ENCODE data around the gene MRPL3. TPM values are rescaled to one million over a fixed set of nuclear protein-coding genes. Genes with fewer than 3 reads are reported as not detected.
A peak's percentile ranks its signal among the peaks of the same experiment; 100 is the strongest.
"Not testable (repeated sequence)": the region's sequence is repeated elsewhere in the genome, so short reads cannot be mapped to it uniquely, and the experiment has no call there.

MRPL3 gene
- total RNA-seq, 1 donor from 2014 or later: 175 TPM

DNA sequence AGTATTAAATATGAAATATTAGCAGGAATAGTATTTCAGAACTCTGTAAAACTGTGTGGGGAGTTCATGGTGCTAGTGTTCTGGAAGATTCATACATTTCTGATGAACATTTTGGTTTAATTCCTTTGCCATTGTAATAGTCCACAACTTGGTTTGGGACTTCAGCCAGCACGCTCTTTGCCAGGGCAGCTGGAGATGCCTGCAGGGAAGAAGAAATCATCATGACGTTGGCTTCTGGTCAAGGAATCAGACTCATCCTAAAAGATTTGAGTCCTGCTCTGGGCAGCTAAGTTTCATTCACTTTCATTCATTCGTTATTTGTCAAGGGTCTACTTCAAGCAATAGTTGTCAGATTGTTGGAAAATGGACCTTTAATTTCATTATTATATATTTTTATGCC lies 32.4 kb upstream of the MRPL3 start:
- no peak for DNase-seq
- H3K9me3 Mint-ChIP-seq: no peaks in the 10 kb centered on the region
- H3K36me3 Mint-ChIP-seq (ENCODE audit: low read depth): no peaks in the 10 kb centered on the region
- intact Hi-C loops (cut with micrococcal nuclease): no loop called here
- no peaks in the 10 kb centered on the region for H3K4me1 Mint-ChIP-seq
- no peak overlapping the region for H3K4me3 Mint-ChIP-seq
- H3K27me3 Mint-ChIP-seq: peaks cover 28% of the 10 kb centered on the region
- H3K27ac Mint-ChIP-seq: no peak overlapping the region

DNA sequence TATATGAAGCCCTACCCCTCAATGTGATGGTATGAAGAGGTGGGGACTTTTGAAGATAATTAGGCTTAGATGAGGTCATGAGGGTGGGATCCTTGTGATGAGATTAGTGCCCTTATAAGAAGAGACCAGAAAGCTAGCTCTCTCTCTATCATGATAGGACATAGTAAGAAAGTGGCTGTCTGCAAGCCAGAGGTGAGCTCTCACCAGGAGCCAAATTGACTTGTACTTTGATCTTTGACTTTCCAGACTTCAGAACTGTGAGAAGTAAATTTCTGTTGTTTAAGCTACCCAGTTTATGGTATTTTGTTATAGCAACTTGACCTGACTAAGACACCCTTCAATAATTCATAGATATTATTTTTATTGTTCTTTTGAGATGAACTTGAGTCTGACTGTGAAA lies 29.9 kb upstream of the MRPL3 start:
- Mint-ChIP-seq H3K27ac (no peak overlapping the region), H3K4me1 (no peaks in the 10 kb centered on the region), H3K36me3 (ENCODE audit: low read depth) (no peaks in the 10 kb centered on the region), H3K27me3 (peaks cover 39% of the 10 kb centered on the region), H3K9me3 (no peaks in the 10 kb centered on the region), H3K4me3 (no peak overlapping the region)
- DNase-seq: no peak
- intact Hi-C loops (cut with micrococcal nuclease): no loop called here

DNA sequence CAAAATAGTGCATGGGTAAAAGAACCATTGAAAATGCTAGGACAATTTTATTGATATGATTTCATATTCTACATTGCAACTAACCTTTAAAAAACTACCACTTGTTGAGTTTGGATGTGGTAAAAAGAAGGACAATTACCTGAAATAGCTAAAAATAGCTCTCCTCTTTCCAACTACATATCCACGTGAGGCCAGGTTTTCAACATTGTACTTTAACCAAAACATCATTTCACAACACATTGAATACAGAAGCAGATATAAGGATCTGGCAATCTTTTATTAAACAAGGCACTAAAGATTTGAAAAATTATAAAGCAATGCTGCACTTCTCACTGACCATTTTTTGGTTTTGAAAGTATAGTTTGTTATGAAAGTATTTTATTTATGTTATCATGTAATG lies 28.1 kb upstream of the MRPL3 start:
- H3K4me1 Mint-ChIP-seq: no peaks in the 10 kb centered on the region
- no peak overlapping the region for H3K27ac Mint-ChIP-seq
- DNase-seq: no peak
- peaks cover 43% of the 10 kb centered on the region for H3K27me3 Mint-ChIP-seq
- H3K4me3 Mint-ChIP-seq: no peak overlapping the region
- no peaks in the 10 kb centered on the region for H3K9me3 Mint-ChIP-seq
- H3K36me3 Mint-ChIP-seq (ENCODE audit: low read depth): no peaks in the 10 kb centered on the region
- intact Hi-C loops (cut with micrococcal nuclease): no loop called here

DNA sequence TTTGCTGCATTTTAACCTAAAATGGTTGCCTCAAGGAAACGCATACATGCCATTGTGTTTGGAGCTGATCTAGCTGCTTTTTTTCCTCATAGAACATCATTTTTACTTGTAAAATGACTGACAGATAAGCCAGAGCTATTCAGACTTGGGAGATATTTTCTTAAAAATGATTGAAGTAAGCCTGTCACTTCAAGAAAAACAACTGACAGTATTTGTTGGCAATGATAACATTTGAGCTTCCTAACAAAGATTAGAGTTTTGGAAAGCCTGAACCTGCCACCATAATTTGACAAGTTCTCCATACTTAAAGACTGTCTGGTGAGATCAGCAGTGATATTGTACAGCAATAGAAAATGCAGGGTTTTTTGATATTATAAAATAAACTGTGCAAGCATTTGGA lies 27.6 kb upstream of the MRPL3 start:
- Mint-ChIP-seq H3K4me3 (no peak overlapping the region), H3K36me3 (ENCODE audit: low read depth) (no peaks in the 10 kb centered on the region), H3K9me3 (no peaks in the 10 kb centered on the region), H3K27me3 (peaks cover 43% of the 10 kb centered on the region), H3K27ac (no peak overlapping the region), H3K4me1 (no peaks in the 10 kb centered on the region)
- DNase-seq: no peak
- intact Hi-C loops (cut with micrococcal nuclease): no loop called here

DNA sequence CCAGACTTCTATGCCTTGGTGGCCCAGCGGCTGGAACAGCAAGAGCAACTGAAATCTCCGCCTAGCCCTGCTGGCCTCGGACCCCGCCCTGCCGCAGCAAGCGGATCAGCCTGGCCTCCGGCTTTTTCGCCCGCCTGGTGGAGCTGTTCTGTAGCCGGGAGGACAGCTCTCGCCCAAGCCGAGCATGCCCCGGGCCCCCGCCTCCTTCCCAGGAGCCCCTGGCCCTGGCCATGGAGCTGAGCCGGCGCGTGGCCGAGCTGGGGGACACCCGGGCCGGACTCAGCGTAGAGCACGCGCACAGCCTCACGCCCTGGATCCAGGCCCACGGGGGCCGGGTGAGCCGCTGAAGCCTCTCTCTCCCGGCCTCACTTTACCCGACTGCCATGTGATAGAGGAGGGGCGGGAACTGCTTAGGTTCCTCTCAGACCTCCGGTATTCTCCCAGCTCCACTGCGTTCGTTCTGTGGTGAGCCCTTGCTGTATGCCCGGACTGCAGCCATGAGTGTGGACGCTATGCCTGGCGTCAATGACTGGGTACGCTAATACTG lies 24.1 kb upstream of the MRPL3 start:
- intact Hi-C loops (cut with micrococcal nuclease): no loop called here
- Mint-ChIP-seq H3K9me3 (no peaks in the 10 kb centered on the region), H3K4me1 (no peaks in the 10 kb centered on the region), H3K27ac (no peak overlapping the region), H3K36me3 (ENCODE audit: low read depth) (no peaks in the 10 kb centered on the region), H3K4me3 (no peak overlapping the region), H3K27me3 (peaks cover 36% of the 10 kb centered on the region)
- DNase-seq: peak; percentile 65

DNA sequence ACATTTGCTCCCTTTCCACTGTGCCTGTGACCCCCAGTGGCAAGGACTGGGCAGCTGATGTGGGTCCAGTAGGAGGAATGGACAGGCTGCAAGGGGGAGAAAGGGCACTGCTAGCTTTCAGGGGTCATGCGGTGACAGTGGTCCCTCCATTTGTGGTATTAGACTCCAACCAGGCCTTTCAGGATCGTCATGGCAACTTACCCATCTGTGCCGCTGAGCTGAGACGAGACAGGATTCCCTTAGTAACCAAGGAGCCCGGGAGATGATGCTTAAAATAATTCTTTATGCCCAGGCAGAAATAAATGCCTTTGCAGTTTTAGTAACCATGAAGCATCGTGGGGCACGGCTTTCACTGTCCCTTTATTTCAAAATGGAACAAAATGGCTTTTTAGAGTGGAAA lies 15.9 kb upstream of the MRPL3 start:
- intact Hi-C loops (cut with micrococcal nuclease): no loop called here
- DNase-seq: no peak
- no peak overlapping the region for H3K4me3 Mint-ChIP-seq
- H3K36me3 Mint-ChIP-seq (ENCODE audit: low read depth): no peaks in the 10 kb centered on the region
- peaks cover 5% of the 10 kb centered on the region for H3K27me3 Mint-ChIP-seq
- no peaks in the 10 kb centered on the region for H3K4me1 Mint-ChIP-seq
- H3K9me3 Mint-ChIP-seq: no peaks in the 10 kb centered on the region
- no peak overlapping the region for H3K27ac Mint-ChIP-seq

DNA sequence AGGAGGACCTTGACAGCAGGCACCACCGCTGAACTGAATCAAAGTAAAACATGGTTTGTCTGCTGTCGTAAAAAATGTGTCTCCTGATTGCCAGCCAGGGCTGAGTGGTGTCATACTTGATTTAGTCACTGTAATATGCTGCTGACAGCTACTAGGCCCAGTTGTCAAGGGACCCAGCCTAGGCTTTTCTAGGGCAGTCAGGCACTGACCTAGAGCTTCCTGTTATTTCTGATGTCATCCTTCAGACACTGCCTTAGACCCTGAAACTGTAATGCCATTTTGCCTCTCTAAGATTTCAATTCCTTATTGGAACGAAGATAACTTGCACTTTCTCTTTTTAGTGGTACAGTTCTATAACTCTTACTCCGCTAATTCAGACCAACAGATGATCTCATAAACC lies 2.6 kb upstream of the MRPL3 start:
- intact Hi-C loops (cut with micrococcal nuclease): no loop called here
- Mint-ChIP-seq H3K36me3 (ENCODE audit: low read depth) (peaks cover 17% of the 10 kb centered on the region), H3K27ac (no peak overlapping the region), H3K27me3 (peaks cover 2% of the 10 kb centered on the region), H3K9me3 (peaks cover 4% of the 10 kb centered on the region), H3K4me1 (peaks cover 18% of the 10 kb centered on the region), H3K4me3 (no peak overlapping the region)
- no peak for DNase-seq

DNA sequence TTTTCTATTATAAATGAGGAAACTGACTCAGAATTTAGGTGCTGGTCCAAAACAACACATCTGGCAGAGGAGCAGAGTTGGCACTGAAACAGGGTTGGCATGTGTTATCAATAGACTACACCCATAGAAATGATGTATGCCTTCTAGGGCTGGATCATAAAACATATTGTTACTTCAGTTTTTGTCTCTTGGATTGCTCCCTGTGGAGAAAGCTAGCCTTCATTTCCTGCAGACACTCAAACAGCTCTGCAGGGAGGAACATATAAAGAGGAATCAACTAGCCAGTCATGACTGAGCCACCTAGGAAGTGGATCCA lies 507 bp upstream of the MRPL3 start:
- Mint-ChIP-seq H3K27ac (peak overlapping the region; percentile 14), H3K9me3 (peaks cover 4% of the 10 kb centered on the region), H3K36me3 (ENCODE audit: low read depth) (peaks cover 33% of the 10 kb centered on the region), H3K4me1 (peaks cover 30% of the 10 kb centered on the region), H3K4me3 (peak overlapping the region; percentile 100), H3K27me3 (peaks cover 2% of the 10 kb centered on the region)
- intact Hi-C loops (cut with micrococcal nuclease): loop anchor here (1.0 kb wide), 1 partner anchor 122 kb away; the partner anchor contains the start of gene NUDT16
- peak; percentile 60 for DNase-seq

DNA sequence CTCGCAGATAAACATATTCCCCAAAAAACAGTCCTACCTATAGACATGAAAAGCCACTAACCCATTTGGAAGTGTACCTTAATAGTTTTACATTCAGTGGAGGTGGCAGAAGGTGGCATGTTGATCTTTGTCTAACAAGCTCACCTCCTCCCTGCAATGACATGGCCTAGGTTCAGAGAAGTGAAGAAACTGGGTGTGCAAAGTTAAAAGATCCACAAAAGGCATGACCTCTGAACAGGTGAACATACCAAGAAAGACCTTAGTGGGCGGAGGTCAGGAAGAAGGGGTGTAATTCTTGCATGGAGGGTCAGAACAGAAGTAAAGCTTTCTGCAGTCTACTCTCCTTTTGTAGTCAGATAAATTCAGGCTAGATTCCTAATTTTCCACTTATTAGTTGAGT lies 822 bp downstream of the MRPL3 start:
- DNase-seq: peak; percentile 58
- peaks cover 30% of the 10 kb centered on the region for H3K4me1 Mint-ChIP-seq

DNA sequence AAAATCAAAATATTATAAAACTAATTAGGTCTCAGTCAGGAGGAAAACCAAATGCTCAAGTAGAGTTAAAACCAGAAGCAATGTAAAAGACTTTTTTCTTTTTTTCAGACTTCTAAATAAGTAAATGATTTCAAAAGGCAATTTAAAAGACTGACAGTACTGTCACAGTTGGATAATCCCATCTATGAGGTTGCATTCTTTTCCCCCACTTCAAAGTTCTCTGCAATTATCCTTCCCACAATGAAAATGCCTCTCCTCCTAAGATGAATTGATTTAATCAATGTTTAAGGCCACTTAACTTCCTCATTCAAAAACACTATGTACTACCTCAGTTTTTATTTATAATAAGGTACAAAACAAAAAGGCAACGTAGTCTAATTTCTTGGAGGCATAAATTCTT lies 8.1 kb downstream of the MRPL3 start:
- intact Hi-C loops (cut with micrococcal nuclease): no loop called here
- Mint-ChIP-seq H3K4me3 (no peak overlapping the region), H3K27me3 (no peaks in the 10 kb centered on the region), H3K27ac (no peak overlapping the region), H3K36me3 (ENCODE audit: low read depth) (peaks cover 57% of the 10 kb centered on the region), H3K4me1 (peaks cover 13% of the 10 kb centered on the region), H3K9me3 (no peaks in the 10 kb centered on the region)
- DNase-seq: no peak

More for the DNA sequence above, 822 bp downstream of the MRPL3 start:
- Mint-ChIP-seq H3K36me3 (ENCODE audit: low read depth) (peaks cover 44% of the 10 kb centered on the region), H3K9me3 (peaks cover 4% of the 10 kb centered on the region), H3K4me3 (peak overlapping the region; percentile 100), H3K27ac (peak overlapping the region; percentile 98), H3K27me3 (no peaks in the 10 kb centered on the region)
- intact Hi-C loops (cut with micrococcal nuclease): loop anchor here (1.0 kb wide), 2 partner anchors 476 to 756 kb away; partner anchors contain the start of genes ASTE1, NEK11 and PIK3R4

DNA sequence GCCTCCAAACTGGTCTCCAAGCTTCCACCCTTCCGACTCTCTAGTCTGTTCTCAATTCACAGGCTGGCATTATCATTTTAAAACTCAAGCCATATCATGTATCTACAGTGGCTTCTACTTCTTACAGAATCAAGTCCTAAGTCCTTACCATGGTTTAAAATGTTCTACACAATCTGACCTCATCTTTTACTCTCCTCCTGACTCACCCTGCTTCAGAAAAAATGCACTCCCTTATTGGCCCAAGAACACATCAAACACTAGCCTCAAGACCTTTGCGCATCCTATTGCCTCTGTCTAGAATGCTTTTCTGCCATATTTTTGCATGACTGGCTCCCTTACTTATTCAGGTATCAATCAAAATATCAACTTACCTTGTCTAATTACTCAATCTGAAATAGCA lies 11.0 kb downstream of the MRPL3 start:
- Mint-ChIP-seq H3K36me3 (ENCODE audit: low read depth) (peaks cover 49% of the 10 kb centered on the region), H3K27ac (no peak overlapping the region), H3K4me3 (no peak overlapping the region), H3K4me1 (peaks cover 10% of the 10 kb centered on the region), H3K27me3 (no peaks in the 10 kb centered on the region), H3K9me3 (no peaks in the 10 kb centered on the region)
- intact Hi-C loops (cut with micrococcal nuclease): no loop called here
- no peak for DNase-seq

DNA sequence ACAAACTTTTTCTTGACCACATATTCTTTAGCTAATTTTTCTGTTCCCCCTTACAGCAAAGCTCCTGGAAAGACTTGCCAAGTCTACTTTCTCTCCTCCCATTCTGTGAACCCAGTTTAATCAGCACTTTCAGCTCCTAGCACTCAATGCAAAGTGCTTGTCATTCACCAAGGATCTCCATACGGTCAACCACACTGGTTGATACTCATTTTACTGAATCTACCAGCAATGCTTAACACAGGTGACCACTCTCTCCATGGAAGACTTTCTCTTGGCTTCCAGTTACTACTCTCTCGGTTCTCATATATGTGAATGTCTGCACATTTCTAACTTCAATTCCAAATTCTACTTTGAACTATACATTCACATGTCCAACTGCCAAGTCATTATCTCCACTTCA lies 11.7 kb downstream of the MRPL3 start:
- no peak for DNase-seq
- peaks cover 3% of the 10 kb centered on the region for H3K9me3 Mint-ChIP-seq
- intact Hi-C loops (cut with micrococcal nuclease): no loop called here
- H3K27ac Mint-ChIP-seq: no peak overlapping the region
- no peaks in the 10 kb centered on the region for H3K27me3 Mint-ChIP-seq
- no peak overlapping the region for H3K4me3 Mint-ChIP-seq
- H3K36me3 Mint-ChIP-seq (ENCODE audit: low read depth): peaks cover 49% of the 10 kb centered on the region
- H3K4me1 Mint-ChIP-seq: peaks cover 15% of the 10 kb centered on the region

DNA sequence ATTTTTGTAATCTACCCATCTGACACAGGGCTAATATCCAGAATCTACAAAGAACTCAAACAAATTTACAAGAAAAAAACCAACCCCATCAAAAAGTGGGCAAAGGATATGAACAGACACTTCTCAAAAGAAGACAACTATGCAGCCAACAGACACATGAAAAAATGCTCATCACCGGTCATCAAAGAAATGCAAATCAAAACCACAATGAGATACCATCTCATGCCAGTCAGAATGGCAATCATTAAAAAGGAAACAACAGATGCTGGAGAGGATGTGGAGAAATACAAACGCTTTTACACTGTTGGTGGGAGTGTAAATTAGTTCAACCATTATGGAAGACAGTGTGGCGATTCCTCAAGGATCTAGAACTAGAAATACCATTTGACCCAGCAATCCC lies 16.2 kb downstream of the MRPL3 start:
- H3K27me3 Mint-ChIP-seq; H3K4me3 Mint-ChIP-seq; H3K9me3 Mint-ChIP-seq; DNase-seq; intact Hi-C loops (cut with micrococcal nuclease): not testable (repeated sequence)
- peaks cover 14% of the 10 kb centered on the region for H3K4me1 Mint-ChIP-seq
- peak overlapping the region; percentile 65 for H3K27ac Mint-ChIP-seq
- peaks cover 42% of the 10 kb centered on the region for H3K36me3 Mint-ChIP-seq (ENCODE audit: low read depth)

DNA sequence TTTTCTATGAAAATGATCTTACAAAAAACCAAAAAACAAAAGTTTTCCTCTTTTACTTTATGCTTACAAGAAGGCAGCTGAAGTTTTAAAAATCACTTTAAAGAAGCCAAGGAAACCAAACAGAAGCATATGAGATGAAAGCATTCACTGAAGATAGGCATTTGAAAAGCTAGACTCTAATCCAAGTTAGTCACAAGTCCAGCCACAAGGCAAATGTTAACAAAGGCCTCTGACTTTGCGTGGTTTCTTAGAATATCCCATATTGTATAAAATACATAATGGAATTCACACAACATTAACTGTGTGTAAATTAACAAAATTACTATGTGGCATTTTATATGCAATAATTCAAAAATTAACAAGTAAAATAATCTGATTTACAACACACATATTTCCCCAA lies 17.7 kb downstream of the MRPL3 start:
- Mint-ChIP-seq H3K4me1 (peaks cover 14% of the 10 kb centered on the region), H3K9me3 (peaks cover 3% of the 10 kb centered on the region), H3K4me3 (no peak overlapping the region), H3K27ac (no peak overlapping the region), H3K36me3 (ENCODE audit: low read depth) (peaks cover 42% of the 10 kb centered on the region), H3K27me3 (no peaks in the 10 kb centered on the region)
- no peak for DNase-seq
- intact Hi-C loops (cut with micrococcal nuclease): no loop called here

DNA sequence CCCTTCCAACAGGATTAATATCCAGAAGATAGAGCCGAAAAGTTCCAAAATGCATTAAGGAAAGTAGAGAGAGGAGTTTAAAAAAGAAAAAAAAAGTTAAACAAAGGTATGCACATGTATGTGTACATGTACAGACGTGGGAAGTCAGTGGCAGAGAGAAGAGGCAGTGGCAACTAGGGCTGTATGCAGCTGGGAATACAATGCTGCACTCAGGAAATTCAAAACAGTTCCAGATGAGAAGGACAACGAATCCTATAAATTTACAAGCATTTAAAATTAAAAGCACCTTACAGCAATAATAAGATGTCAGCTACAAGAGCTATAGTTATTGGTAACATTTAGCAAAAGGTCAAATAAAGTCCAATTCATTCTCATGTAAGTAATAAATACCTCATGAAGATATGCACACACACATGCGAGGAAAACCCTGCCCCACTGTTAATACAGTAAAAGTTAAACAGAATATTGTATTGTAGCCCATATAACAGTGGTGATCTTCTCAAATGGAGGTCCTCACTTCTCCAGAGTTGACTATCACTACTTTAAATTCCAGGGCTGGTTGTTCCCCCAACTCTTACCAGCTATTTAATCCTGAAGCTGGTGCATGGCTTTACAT lies 18.2 kb downstream of the MRPL3 start:
- H3K36me3 Mint-ChIP-seq (ENCODE audit: low read depth): peaks cover 45% of the 10 kb centered on the region
- intact Hi-C loops (cut with micrococcal nuclease): no loop called here

More for the DNA sequence above, 18.2 kb downstream of the MRPL3 start:
- Mint-ChIP-seq H3K27me3 (no peaks in the 10 kb centered on the region), H3K4me1 (peaks cover 14% of the 10 kb centered on the region), H3K9me3 (peaks cover 3% of the 10 kb centered on the region), H3K4me3 (no peak overlapping the region), H3K27ac (peak overlapping the region; percentile 1)
- DNase-seq: no peak

All from activated CD4-positive, alpha-beta T cell treated with anti-CD3 and anti-CD28 coated beads, Interleukin-2, amount 10 ng/mL, durations not matched to agents 24 days and 14 days (primary cell).